ENCODE data around the gene PLA2G4B.

- TF ChIP-seq, protein P1, sequence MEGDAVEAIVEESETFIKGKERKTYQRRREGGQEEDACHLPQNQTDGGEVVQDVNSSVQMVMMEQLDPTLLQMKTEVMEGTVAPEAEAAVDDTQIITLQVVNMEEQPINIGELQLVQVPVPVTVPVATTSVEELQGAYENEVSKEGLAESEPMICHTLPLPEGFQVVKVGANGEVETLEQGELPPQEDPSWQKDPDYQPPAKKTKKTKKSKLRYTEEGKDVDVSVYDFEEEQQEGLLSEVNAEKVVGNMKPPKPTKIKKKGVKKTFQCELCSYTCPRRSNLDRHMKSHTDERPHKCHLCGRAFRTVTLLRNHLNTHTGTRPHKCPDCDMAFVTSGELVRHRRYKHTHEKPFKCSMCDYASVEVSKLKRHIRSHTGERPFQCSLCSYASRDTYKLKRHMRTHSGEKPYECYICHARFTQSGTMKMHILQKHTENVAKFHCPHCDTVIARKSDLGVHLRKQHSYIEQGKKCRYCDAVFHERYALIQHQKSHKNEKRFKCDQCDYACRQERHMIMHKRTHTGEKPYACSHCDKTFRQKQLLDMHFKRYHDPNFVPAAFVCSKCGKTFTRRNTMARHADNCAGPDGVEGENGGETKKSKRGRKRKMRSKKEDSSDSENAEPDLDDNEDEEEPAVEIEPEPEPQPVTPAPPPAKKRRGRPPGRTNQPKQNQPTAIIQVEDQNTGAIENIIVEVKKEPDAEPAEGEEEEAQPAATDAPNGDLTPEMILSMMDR (IDR thresholded peaks at IDR 0.05) = no peak
- TF ChIP-seq POLR2A (IDR thresholded peaks at IDR 0.05) = no peak
- no peak for TF ChIP-seq EP300 (IDR thresholded peaks at IDR 0.05)
These were observed 48.5 kb downstream of the PLA2G4B start for GRCh38 chr15:41887161-41887560.
